ENCODE measurements around the gene ELANE. TPM values are rescaled to one million over a fixed set of nuclear protein-coding genes. Genes with fewer than 3 reads are reported as not detected.

Gene ELANE
- total RNA-seq, 1 donor: 0.09 TPM

DNA sequence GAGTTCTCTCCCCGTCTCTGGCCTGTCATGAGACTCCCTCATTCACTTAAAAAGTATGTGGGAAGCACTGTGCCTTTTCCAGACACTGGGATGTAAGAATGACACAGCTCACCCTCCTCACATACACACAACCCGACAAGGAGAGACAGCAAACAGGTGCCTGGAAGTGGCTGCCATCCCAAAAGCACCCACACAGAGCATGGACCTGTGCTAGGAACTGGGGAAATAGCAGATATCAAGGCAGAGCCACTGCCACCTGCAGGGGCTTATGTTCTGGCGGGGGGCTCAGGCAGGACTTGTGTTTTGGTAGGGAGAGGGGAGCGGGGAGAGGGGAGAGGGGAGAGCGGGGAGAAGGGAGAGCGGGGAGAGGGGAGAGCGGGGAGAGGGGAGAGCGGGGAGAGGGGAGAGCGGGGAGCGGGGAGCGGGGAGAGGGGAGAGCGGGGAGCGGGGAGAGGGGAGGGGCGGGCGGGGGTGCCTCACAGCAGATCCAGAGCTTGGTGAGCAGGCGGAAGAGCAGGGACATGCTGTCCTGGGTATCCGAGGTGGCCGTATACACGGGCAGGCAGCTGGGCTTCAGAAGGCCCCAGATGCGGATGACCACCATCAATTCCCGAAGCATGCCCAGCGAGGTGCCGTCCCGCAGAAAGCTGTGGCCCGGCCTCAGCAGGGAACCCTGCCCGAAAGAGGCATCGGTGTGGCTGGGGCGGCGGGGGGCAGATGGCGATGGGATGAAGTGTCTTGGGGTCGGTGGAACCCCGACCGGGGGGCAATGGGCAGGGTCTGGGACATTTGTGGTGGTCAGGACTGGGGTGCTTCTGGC is 19.6 kb downstream of the ELANE start:
- TF ChIP-seq, protein P1, sequence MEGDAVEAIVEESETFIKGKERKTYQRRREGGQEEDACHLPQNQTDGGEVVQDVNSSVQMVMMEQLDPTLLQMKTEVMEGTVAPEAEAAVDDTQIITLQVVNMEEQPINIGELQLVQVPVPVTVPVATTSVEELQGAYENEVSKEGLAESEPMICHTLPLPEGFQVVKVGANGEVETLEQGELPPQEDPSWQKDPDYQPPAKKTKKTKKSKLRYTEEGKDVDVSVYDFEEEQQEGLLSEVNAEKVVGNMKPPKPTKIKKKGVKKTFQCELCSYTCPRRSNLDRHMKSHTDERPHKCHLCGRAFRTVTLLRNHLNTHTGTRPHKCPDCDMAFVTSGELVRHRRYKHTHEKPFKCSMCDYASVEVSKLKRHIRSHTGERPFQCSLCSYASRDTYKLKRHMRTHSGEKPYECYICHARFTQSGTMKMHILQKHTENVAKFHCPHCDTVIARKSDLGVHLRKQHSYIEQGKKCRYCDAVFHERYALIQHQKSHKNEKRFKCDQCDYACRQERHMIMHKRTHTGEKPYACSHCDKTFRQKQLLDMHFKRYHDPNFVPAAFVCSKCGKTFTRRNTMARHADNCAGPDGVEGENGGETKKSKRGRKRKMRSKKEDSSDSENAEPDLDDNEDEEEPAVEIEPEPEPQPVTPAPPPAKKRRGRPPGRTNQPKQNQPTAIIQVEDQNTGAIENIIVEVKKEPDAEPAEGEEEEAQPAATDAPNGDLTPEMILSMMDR (IDR thresholded peaks at IDR 0.05; ENCODE audit: insufficient read depth, low read length): no peak
- DNase-seq (ENCODE audit: low read depth): no peak
- no peak overlapping the region for H3K4me3 ChIP-seq (ENCODE audit: low read depth, low read length)

DNA sequence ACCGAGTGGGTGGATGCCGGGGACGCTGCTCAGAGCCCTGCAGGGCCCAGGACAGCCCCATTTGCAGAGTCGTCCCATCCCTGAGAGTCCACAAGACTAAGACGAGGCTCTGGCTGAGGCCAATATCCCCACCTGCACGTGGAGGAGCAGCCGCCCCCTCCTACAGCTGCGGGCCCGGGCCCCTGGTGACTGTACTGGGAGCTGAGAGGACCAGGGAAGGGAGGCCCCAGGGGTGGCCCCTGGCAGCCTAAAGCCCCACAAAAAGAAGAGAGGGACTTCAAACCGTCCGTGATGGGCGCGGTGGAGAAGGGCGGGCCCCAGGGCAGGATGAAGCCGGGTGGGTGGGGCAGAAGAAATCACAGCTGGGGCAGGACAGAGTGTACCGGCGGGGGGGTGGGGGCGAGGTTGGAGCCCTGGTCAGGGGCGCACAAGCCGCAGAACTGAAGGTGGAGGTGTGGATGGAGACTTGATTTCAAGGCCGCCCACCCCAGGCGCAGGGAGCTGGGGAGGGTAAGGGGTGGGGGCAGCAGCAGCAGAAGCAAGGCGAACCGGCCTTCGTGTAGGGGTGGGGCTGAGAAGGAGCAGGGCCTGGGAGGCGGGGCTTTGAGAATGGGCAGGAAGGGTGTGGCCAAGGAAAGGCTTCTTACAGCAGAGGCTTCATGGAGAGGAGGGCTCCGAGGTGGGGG is 20.3 kb downstream of the ELANE start:
- DNase-seq (ENCODE audit: low read depth): peak; percentile 67
- TF ChIP-seq, protein P1 (IDR thresholded peaks at IDR 0.05; ENCODE audit: insufficient read depth, low read length): no peak

GRCh38 chr19:873084-873483 is 21.0 kb downstream of the ELANE start:
- no peak overlapping the region for H3K4me3 ChIP-seq (ENCODE audit: low read depth, low read length)
- DNase-seq (ENCODE audit: low read depth): no peak
- TF ChIP-seq, protein P1 (IDR thresholded peaks at IDR 0.05; ENCODE audit: insufficient read depth, low read length): no peak

More for the DNA sequence above, 20.3 kb downstream of the ELANE start:
- H3K4me3 ChIP-seq (ENCODE audit: low read depth, low read length): no peak overlapping the region

- H3K4me3 ChIP-seq (ENCODE audit: low read depth, low read length): no peak overlapping the region
- TF ChIP-seq, protein P1 (IDR thresholded peaks at IDR 0.05; ENCODE audit: insufficient read depth, low read length): no peak
- DNase-seq (ENCODE audit: low read depth): no peak
Observed at GRCh38 chr19:873561-874041, 21.5 kb downstream of the ELANE start.

DNA sequence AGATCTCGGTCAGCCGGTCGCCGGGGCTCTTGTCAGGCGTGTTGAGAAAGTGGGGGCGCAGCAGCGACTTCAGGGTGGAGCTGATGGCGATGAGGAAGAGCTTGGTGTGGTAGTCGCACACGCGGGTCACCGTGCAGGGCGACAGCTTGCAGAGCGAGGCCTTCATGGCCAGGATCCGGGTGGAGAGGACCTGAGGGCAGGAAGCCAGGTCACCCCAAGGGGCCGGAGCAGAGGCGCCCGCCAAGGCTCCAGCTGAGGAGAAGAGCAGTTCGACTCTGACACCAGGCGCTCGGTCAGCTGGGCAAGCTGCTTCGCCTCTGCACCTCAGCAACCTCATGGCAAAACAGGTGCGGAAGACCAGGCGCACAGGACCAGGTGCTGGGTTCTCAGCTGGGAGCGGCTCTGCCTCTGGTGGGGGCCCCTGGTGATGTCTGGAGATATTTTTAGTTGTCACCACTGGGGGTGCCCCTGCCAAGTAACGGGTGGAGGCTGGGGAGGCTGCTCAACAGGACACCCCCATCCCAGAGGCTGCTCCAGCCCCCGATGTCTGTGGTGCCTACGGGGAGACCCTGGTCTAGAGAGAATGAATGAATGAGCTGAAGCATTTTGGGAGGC is 23.3 kb downstream of the ELANE start:
- TF ChIP-seq, protein P1 (IDR thresholded peaks at IDR 0.05; ENCODE audit: insufficient read depth, low read length): no peak
- H3K4me3 ChIP-seq (ENCODE audit: low read depth, low read length): no peak overlapping the region
- DNase-seq (ENCODE audit: low read depth): no peak

GRCh38 chr19:876089-876488 is 24.0 kb downstream of the ELANE start:
- DNase-seq (ENCODE audit: low read depth): no peak
- no peak overlapping the region for H3K4me3 ChIP-seq (ENCODE audit: low read depth, low read length)
- TF ChIP-seq, protein P1 (IDR thresholded peaks at IDR 0.05; ENCODE audit: insufficient read depth, low read length): no peak

Measured in fibroblast of the aortic adventitia (primary cell).